Measurements from ENCODE around the gene INTS11.

INTS11 gene

DNA sequence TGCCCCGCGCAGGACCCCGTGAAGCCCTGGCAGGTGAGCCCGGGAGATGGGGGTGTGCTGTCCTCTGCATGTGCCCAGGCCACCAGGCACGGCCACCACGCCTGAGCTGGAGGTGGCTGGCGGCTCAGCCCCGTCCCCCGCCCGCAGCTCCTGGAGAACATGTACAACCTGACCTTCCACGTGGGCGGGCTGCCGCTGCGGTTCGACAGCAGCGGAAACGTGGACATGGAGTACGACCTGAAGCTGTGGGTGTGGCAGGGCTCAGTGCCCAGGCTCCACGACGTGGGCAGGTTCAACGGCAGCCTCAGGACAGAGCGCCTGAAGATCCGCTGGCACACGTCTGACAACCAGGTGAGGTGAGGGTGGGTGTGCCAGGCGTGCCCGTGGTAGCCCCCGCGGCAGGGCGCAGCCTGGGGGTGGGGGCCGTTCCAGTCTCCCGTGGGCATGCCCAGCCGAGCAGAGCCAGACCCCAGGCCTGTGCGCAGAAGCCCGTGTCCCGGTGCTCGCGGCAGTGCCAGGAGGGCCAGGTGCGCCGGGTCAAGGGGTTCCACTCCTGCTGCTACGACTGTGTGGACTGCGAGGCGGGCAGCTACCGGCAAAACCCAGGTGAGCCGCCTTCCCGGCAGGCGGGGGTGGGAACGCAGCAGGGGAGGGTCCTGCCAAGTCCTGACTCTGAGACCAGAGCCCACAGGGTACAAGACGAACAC lies 8.5 kb upstream of the INTS11 start:
- H3K4me3 ChIP-seq (replicated peaks; ENCODE audit: low read depth, low read length): no peak overlapping the region
- no peak for DNase-seq (ENCODE audit: low read depth)
- TF ChIP-seq, protein P1, sequence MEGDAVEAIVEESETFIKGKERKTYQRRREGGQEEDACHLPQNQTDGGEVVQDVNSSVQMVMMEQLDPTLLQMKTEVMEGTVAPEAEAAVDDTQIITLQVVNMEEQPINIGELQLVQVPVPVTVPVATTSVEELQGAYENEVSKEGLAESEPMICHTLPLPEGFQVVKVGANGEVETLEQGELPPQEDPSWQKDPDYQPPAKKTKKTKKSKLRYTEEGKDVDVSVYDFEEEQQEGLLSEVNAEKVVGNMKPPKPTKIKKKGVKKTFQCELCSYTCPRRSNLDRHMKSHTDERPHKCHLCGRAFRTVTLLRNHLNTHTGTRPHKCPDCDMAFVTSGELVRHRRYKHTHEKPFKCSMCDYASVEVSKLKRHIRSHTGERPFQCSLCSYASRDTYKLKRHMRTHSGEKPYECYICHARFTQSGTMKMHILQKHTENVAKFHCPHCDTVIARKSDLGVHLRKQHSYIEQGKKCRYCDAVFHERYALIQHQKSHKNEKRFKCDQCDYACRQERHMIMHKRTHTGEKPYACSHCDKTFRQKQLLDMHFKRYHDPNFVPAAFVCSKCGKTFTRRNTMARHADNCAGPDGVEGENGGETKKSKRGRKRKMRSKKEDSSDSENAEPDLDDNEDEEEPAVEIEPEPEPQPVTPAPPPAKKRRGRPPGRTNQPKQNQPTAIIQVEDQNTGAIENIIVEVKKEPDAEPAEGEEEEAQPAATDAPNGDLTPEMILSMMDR (IDR thresholded peaks at IDR 0.05; ENCODE audit: low read length, missing control alignments): no peak

GRCh38 chr1:1332031-1332755 lies 7.7 kb upstream of the INTS11 start:
- DNase-seq (ENCODE audit: low read depth): no peak
- TF ChIP-seq, protein P1 (IDR thresholded peaks at IDR 0.05; ENCODE audit: low read length, missing control alignments): no peak
- H3K4me3 ChIP-seq (replicated peaks; ENCODE audit: low read depth, low read length): no peak overlapping the region

DNA sequence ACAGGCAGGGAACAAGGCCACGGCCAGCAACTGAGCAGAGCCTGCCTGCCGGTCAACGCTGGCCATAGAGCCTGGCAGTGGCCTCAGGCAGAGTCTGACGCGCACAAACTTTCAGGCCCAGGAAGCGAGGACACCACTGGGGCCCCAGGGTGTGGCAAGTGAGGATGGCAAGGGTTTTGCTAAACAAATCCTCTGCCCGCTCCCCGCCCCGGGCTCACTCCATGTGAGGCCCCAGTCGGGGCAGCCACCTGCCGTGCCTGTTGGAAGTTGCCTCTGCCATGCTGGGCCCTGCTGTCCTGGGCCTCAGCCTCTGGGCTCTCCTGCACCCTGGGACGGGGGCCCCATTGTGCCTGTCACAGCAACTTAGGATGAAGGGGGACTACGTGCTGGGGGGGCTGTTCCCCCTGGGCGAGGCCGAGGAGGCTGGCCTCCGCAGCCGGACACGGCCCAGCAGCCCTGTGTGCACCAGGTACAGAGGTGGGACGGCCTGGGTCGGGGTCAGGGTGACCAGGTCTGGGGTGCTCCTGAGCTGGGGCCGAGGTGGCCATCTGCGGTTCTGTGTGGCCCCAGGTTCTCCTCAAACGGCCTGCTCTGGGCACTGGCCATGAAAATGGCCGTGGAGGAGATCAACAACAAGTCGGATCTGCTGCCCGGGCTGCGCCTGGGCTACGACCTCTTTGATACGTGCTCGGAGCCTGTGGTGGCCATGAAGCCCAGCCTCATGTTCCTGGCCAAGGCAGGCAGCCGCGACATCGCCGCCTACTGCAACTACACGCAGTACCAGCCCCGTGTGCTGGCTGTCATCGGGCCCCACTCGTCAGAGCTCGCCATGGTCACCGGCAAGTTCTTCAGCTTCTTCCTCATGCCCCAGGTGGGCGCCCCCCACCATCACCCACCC lies 6.9 kb upstream of the INTS11 start, which contains the start of gene TAS1R3:
TSS of gene TAS1R3 (plus strand) at position 213 of the 898 bp plus-strand sequence. CDS start at position 279, 66 bp downstream.
- no peak within 1 kb of the TSS for H3K4me3 ChIP-seq (replicated peaks; ENCODE audit: low read depth, low read length)
- no peak for DNase-seq (ENCODE audit: low read depth)
- TF ChIP-seq, protein P1 (IDR thresholded peaks at IDR 0.05; ENCODE audit: low read length, missing control alignments): no peak

- TF ChIP-seq, protein P1 (IDR thresholded peaks at IDR 0.05; ENCODE audit: low read length, missing control alignments): no peak
- DNase-seq (ENCODE audit: low read depth): no peak
- H3K4me3 ChIP-seq (replicated peaks; ENCODE audit: low read depth, low read length): no peak overlapping the region
Observed at GRCh38 chr1:1330366-1331067, 6.1 kb upstream of the INTS11 start.

DNA sequence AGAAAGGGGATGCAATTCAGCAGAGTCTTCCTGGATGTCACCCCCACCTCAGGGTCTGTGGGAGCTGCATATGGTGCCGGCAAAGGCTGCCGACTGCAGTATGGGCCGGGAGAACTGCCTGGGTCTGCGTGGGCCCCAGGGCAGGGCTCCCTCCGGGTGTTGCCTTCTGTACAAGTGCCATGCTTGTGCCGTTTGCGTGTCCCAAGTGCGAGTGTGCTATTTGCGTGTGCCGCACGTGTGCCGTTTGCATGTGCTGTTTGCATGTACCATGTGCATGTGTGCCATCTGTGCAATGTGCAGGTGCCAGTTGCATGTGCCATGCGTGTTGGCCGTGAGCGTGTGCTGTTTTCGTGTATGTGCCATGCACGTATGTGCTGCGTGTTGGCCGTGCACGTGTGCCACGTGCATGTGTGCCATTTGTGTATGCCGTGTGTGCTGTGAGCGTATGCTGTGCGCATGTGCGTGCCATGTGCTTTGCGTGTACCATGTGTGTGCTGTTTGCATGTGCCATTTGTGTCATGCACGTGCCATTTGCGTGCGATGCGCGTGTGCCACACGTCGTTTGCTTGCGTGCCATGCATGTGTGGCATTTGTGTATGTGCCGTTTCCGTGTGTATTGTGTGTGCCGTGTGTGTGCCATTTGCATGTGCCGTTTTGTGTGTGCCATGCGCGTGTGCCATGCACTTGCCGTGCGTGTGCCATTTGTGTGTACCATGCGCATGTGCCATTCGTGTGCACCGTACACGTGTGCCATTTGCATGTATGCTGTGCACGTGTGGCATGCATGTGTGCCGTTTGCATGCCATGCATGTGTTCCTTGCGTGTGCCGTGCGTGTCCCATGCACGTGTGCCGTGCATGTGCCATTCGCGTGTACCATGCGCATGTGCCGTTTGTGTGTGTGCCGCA lies 5.1 kb upstream of the INTS11 start:
- TF ChIP-seq, protein P1 (IDR thresholded peaks at IDR 0.05; ENCODE audit: low read length, missing control alignments): no peak
- no peak for DNase-seq (ENCODE audit: low read depth)
- no peak overlapping the region for H3K4me3 ChIP-seq (replicated peaks; ENCODE audit: low read depth, low read length)
